Bronchial epithelial cell (primary cell): Measurements from ENCODE around the gene ZFYVE19. TPM values are rescaled to one million over a fixed set of nuclear protein-coding genes. Genes with fewer than 3 reads are reported as not detected.
"Not testable (repeated sequence)": the region's sequence is repeated elsewhere in the genome, so short reads cannot be mapped to it uniquely, and the experiment has no call there.

Source experiments
- DNase-seq: peaks from one replicate; pipeline ENCODE4 v3.0.0-alpha.2; 2010; ENCODE audit warnings: low read depth
- FAIRE-seq: peaks from 2 replicates; lab custom pipeline; 2011; peaks lifted over from hg19 to GRCh38; lab: Jason Lieb, UNC
- H3K27me3 ChIP-seq: 2 replicates; pipeline ENCODE4 v1.5.1; 2011; ENCODE audit warnings: low read length; ENCODE audit not compliant: control insufficient read depth, insufficient read depth
- H3K36me3 ChIP-seq: 2 replicates; pipeline ENCODE4 v1.5.1; 2011; ENCODE audit warnings: low read length; ENCODE audit not compliant: control insufficient read depth, insufficient read depth
- H3K4me3 ChIP-seq: 2 replicates; pipeline ENCODE4 v1.5.1; 2011; ENCODE audit warnings: mild to moderate bottlenecking, low read depth, low read length, control low read depth
- CTCF ChIP-seq: IDR thresholded peaks from 2 replicates; pipeline ENCODE4 v1.5.1; 2011; ENCODE audit warnings: mild to moderate bottlenecking, moderate library complexity, low read length, control low read depth, inconsistent platforms; ENCODE audit not compliant: insufficient read depth, severe bottlenecking
- total RNA-seq: library from RNA; depleted of rRNA; stranded (reverse); fragments of >200 nt; gene quantifications from 2 replicates; pipeline ENCODE4 v1.2.1, GENCODE V29; 2014

ZFYVE19 gene
- total RNA-seq, 1 donor from 2014 or later: 34.0 TPM

DNA sequence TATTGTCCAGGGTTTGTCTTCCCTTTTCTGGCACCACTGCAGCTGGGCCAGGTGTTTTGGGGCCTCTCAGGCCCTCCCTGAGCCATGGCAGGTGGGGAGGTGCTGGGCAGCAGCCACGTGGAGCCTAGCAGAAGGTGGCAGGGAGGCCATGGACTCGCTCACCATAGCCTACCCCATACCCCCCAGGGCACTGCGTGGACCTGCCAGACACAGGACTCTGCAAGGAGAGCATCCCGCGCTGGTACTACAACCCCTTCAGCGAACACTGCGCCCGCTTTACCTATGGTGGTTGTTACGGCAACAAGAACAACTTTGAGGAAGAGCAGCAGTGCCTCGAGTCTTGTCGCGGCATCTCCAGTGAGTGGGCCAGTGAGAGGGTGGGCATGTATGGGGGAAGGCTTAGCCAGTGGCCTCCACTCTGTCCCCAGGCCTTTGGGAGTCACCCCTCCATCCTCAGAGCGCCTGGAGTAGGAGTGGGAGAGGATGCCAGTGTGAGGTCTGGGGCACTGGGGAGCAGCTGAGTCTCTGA, 48.9 kb downstream of the ZFYVE19 start:
- no peak for DNase-seq
- no peak for TF ChIP-seq CTCF
- Histone ChIP-seq H3K4me3 (no peak overlapping the region), H3K36me3 (peaks cover 44% of the 10 kb centered on the region), H3K27me3 (no peaks in the 10 kb centered on the region)
- no peak for FAIRE-seq

DNA sequence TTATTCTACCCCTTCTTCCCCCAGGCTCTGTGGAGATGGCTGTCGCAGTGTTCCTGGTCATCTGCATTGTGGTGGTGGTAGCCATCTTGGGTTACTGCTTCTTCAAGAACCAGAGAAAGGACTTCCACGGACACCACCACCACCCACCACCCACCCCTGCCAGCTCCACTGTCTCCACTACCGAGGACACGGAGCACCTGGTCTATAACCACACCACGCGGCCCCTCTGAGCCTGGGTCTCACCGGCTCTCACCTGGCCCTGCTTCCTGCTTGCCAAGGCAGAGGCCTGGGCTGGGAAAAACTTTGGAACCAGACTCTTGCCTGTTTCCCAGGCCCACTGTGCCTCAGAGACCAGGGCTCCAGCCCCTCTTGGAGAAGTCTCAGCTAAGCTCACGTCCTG, 49.9 kb downstream of the ZFYVE19 start:
- TF ChIP-seq CTCF: no peak
- Histone ChIP-seq H3K27me3 (no peaks in the 10 kb centered on the region), H3K4me3 (no peak overlapping the region), H3K36me3 (peaks cover 41% of the 10 kb centered on the region)
- no peak for DNase-seq
- FAIRE-seq: no peak

- Histone ChIP-seq H3K27me3 (no peaks in the 10 kb centered on the region), H3K36me3 (peaks cover 35% of the 10 kb centered on the region), H3K4me3 (no peak overlapping the region)
- peak; percentile 36 for FAIRE-seq
- peak; percentile 70 for DNase-seq
- TF ChIP-seq CTCF: peak; percentile 99
Observed at GRCh38 chr15:40857601-40858341, 50.9 kb downstream of the ZFYVE19 start.

DNA sequence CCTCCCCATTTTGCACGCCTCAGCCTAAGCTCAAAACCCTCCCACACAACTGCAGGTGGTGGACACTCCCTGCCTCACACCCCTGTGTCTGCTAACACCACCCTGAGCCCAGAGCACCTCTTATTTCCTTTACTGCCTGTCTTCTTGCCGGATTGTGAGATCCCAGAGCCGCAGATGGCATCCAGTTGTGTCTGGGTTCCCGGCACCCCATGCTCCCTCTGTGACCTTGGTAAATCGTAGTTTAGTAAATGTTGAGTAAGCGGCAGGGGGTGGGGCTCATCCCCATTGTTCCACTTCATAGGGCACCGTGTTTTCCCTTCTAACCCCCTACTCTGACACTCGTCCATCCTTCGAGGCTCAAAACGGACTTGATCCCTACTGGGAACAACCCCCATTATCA, 51.8 kb downstream of the ZFYVE19 start:
- H3K36me3 ChIP-seq: peaks cover 27% of the 10 kb centered on the region
- DNase-seq (no peak), FAIRE-seq (no peak)
- H3K27me3 ChIP-seq: no peaks in the 10 kb centered on the region
- H3K4me3 ChIP-seq: no peak overlapping the region
- TF ChIP-seq CTCF: no peak

- no peaks in the 10 kb centered on the region for H3K27me3 ChIP-seq
- peak; percentile 79 for DNase-seq
- peak; percentile 58 for FAIRE-seq
- peak; percentile 98 for TF ChIP-seq CTCF
- H3K36me3 ChIP-seq: peaks cover 23% of the 10 kb centered on the region
- no peak overlapping the region for H3K4me3 ChIP-seq
Observed at GRCh38 chr15:40859206-40859851, 52.4 kb downstream of the ZFYVE19 start.

DNA sequence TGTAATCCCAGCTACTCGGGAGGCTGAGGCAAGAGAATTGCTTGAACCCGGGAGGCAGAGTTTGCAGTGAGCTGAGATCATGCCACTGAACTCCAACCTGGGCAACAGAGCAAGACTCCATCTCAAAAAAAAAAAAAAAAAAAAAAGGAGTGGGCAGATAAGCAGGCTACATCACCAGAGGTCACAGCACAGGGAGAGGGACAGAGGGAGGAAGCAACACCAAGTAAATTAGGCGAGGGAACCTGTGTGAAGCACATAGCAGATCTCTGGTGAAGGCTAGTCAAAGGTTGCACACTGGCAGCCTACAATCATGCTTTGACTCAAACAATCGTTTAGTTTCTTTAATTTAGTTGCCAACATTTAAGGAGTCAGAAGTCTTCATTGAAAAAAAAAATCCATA, 54.3 kb downstream of the ZFYVE19 start:
- DNase-seq, H3K4me3 ChIP-seq, H3K27me3 ChIP-seq, FAIRE-seq: not testable (repeated sequence)
- H3K36me3 ChIP-seq: peaks cover 11% of the 10 kb centered on the region
